GM12875 (cell line): ENCODE measurements around the gene LRP1B.

ENCODE experiments used
- H3K4me3 ChIP-seq: one replicate; pipeline ENCODE4 v1.5.1; 2011; ENCODE audit warnings: low read depth, low read length, control low read depth
- CTCF ChIP-seq: IDR thresholded peaks from 2 replicates; pipeline ENCODE4 v1.5.1; 2011; ENCODE audit warnings: low read depth, mild to moderate bottlenecking, control low read depth, inconsistent platforms, low read length, moderate library complexity, borderline replicate concordance; ENCODE audit not compliant: insufficient read depth

The LRP1B gene

GRCh38 chr2:140247451-140248195 lies 1883.2 kb downstream of the LRP1B start:
- H3K4me3 ChIP-seq: no peak overlapping the region
- TF ChIP-seq CTCF: no peak

- no peak for TF ChIP-seq CTCF
Measured at GRCh38 chr2:140246957-140247356, 1883.9 kb downstream of the LRP1B start.

GRCh38 chr2:140246058-140246457 lies 1884.8 kb downstream of the LRP1B start:
- no peak for TF ChIP-seq CTCF

More at GRCh38 chr2:140246957-140247356, 1883.9 kb downstream of the LRP1B start:
- H3K4me3 ChIP-seq: no peak overlapping the region

GRCh38 chr2:140242889-140243288 lies 1887.9 kb downstream of the LRP1B start:
- H3K4me3 ChIP-seq: no peak overlapping the region
- TF ChIP-seq CTCF: no peak

More at GRCh38 chr2:140246058-140246457, 1884.8 kb downstream of the LRP1B start:
- H3K4me3 ChIP-seq: no peak overlapping the region

GRCh38 chr2:140234116-140234515 lies 1896.7 kb downstream of the LRP1B start:
- H3K4me3 ChIP-seq: no peak overlapping the region
- no peak for TF ChIP-seq CTCF

- no peak for TF ChIP-seq CTCF
- H3K4me3 ChIP-seq: no peak overlapping the region
Measured at GRCh38 chr2:140210963-140211362, 1919.9 kb downstream of the LRP1B start.

- H3K4me3 ChIP-seq: no peak overlapping the region
- TF ChIP-seq CTCF: no peak
Measured at GRCh38 chr2:140205093-140205492, 1925.7 kb downstream of the LRP1B start.
